Endothelial cell of umbilical vein (primary cell): ENCODE results near the gene ASPSCR1. TPM values are rescaled to one million over a fixed set of nuclear protein-coding genes. Genes with fewer than 3 reads are reported as not detected.

Experiments
- BruUV-seq: library from RNA; stranded (reverse); fragments of 400-500 nt; replicated peaks from 2 replicates; lab custom pipeline; 2021; lab: Mats Ljungman, UMichigan
- CTCF ChIA-PET: fragments of 300-600, 350-600 bp; sonication (Branson Sonifier 250); formaldehyde crosslinking; loops from one replicate; lab custom pipeline; 2021; ENCODE audit warnings: antibody characterized with exemption, inconsistent platforms; lab: Charles Lee
- POLR2A ChIA-PET: fragments of 300-600, 350-600 bp; sonication (Branson Sonifier 250); formaldehyde crosslinking; loops from one replicate; lab custom pipeline; 2021; ENCODE audit warnings: antibody characterized with exemption, inconsistent platforms; lab: Charles Lee
- DNase-seq: peaks from one replicate; pipeline ENCODE4 v3.0.0-alpha.2; 2011; ENCODE audit warnings: low read depth, low spot score
- FAIRE-seq: peaks from 2 replicates; lab custom pipeline; 2011; peaks lifted over from hg19 to GRCh38; lab: Jason Lieb, UNC
- H2AFZ ChIP-seq: 2 replicates; pipeline ENCODE4 v1.6.0; 2012; ENCODE audit warnings: low read depth, low read length, control low read depth, inconsistent platforms
- H3K27ac ChIP-seq: 2 replicates; pipeline ENCODE4 v1.5.1; 2011; ENCODE audit warnings: low read depth, mild to moderate bottlenecking, control low read depth, low read length, moderate library complexity; ENCODE audit not compliant: insufficient read depth
- H3K27me3 ChIP-seq, 2 experiments: 2 replicates each; pipeline versions ENCODE4 v1.6.0 to v1.6.1; 2011; ENCODE audit warnings: low read length in 2 of 2, mixed read lengths in 1 of 2; ENCODE audit not compliant: control insufficient read depth in 2 of 2, insufficient read depth in 2 of 2
- H3K36me3 ChIP-seq, 2 experiments: 2 replicates in 1 of 2; 3 replicates in 1 of 2; pipeline ENCODE4 v1.5.1; 2011; ENCODE audit warnings: low read length in 2 of 2, mild to moderate bottlenecking in 1 of 2, moderate library complexity in 1 of 2; ENCODE audit not compliant: control insufficient read depth in 2 of 2, insufficient read depth in 2 of 2; ENCODE audit errors: extremely low read depth in 1 of 2
- H3K4me1 ChIP-seq: 3 replicates; pipeline ENCODE4 v1.5.1; 2011; ENCODE audit warnings: mild to moderate bottlenecking, low read length; ENCODE audit not compliant: control insufficient read depth, insufficient read depth; ENCODE audit errors: extremely low read depth
- H3K4me2 ChIP-seq: 2 replicates; pipeline ENCODE4 v1.6.1; 2011; ENCODE audit warnings: low read length, control low read depth, mixed read lengths; ENCODE audit not compliant: insufficient read depth
- H3K4me3 ChIP-seq, 3 experiments: fragments of 200-600 bp in 1 of 3; sonication (generic), shearing (Covaris generic) in 1 of 3; replicated peaks in 1 of 3; 2 replicates each; pipeline ENCODE4 v1.5.1; 2011 to 2016; ENCODE audit warnings: control low read depth in 3 of 3, low read length in 3 of 3, mild to moderate bottlenecking in 2 of 3, inconsistent platforms in 1 of 3, low read depth in 1 of 3, moderate library complexity in 1 of 3; ENCODE audit not compliant: insufficient read depth in 1 of 3
- H3K79me2 ChIP-seq: 2 replicates; pipeline ENCODE4 v1.6.0; 2012; ENCODE audit warnings: low read length, inconsistent platforms; ENCODE audit not compliant: control insufficient read depth, insufficient read depth
- H3K9ac ChIP-seq: replicated peaks from 2 replicates; pipeline ENCODE3; 2011; ENCODE audit warnings: low read length, control low read depth; ENCODE audit not compliant: insufficient read depth; ENCODE audit errors: extremely low read depth
- H3K9me1 ChIP-seq: replicated peaks from 3 replicates; pipeline ENCODE4 v1.6.0; 2011; ENCODE audit warnings: mild to moderate bottlenecking, low read length; ENCODE audit not compliant: control insufficient read depth, insufficient read depth; ENCODE audit errors: extremely low read depth
- H3K9me3 ChIP-seq: replicated peaks from 2 replicates; pipeline ENCODE4 v1.5.1; 2012; ENCODE audit warnings: low read length, inconsistent platforms; ENCODE audit not compliant: control insufficient read depth, insufficient read depth
- H4K20me1 ChIP-seq: replicated peaks from 2 replicates; pipeline ENCODE3; 2011; ENCODE audit warnings: mild to moderate bottlenecking, low read length; ENCODE audit not compliant: control insufficient read depth, insufficient read depth; ENCODE audit errors: extremely low read depth
- GATA2 ChIP-seq: IDR thresholded peaks from 2 replicates; pipeline ENCODE4 v1.7.0; 2011; ENCODE audit warnings: low read depth, mild to moderate bottlenecking, moderate library complexity, mixed read lengths, low read length; ENCODE audit not compliant: insufficient read length, insufficient read depth
- JUN ChIP-seq: IDR thresholded peaks from 2 replicates; pipeline ENCODE4 v1.6.1; 2011; ENCODE audit warnings: borderline replicate concordance, low read depth; ENCODE audit not compliant: insufficient read length, insufficient read depth
- MAX ChIP-seq: IDR thresholded peaks from 2 replicates; pipeline ENCODE4 v1.6.1; 2011; ENCODE audit not compliant: insufficient read depth, insufficient read length
- MYC ChIP-seq: IDR thresholded peaks from one replicate; pipeline ENCODE4 v1.6.1; 2011; ENCODE audit warnings: mild to moderate bottlenecking, low read depth, low read length
- POLR2A ChIP-seq: IDR thresholded peaks from 2 replicates; pipeline ENCODE4 v1.6.1; 2012; ENCODE audit warnings: low read depth, mild to moderate bottlenecking, control low read depth, low read length
- POLR2AphosphoS5 ChIP-seq: IDR thresholded peaks from 2 replicates; pipeline ENCODE4 v1.6.1; 2012; ENCODE audit warnings: low read depth, mild to moderate bottlenecking, control low read depth, low read length, moderate library complexity; ENCODE audit not compliant: insufficient read depth
- dilution Hi-C: fragments of 300-500 bp; cut with MboI; formaldehyde crosslinking; loops from one replicate; pipeline ENCODE4 v1.15.0; 2019; ENCODE audit warnings: low sequenced_read_pairs; ENCODE audit not compliant: extremely low pct_ligation_motif_present
- intact Hi-C: fragments of 100-400 bp; cut with micrococcal nuclease; formaldehyde crosslinking; loops from one replicate; pipeline ENCODE4 v1.10.0; 2022
- polyA plus RNA-seq, 4 experiments: library from polyadenylated mRNA; depleted of rRNA in 3 of 4; stranded (reverse) in 3 of 4; unstranded in 1 of 4; fragments of >200 nt; gene quantifications; 2 replicates each; pipeline versions ENCODE4 v1.2.1 to v1.2.3, GENCODE V29; 2011 to 2012; ENCODE audit warnings: missing spikeins in 1 of 4
- total RNA-seq: library from RNA; stranded (reverse); gene quantifications from 2 replicates; pipeline ENCODE4 v1.2.3, GENCODE V29; 2021
- TF ChIP-seq, protein P1 (sequence below), 2 donors: IDR thresholded peaks; 1 replicate in 1 of 2; 2 replicates in 1 of 2; pipeline ENCODE4 v1.5.1; 2011; ENCODE audit warnings: low read length in 2 of 2, mild to moderate bottlenecking in 2 of 2, moderate library complexity in 2 of 2, control low read depth in 1 of 2, inconsistent platforms in 1 of 2, low read depth in 1 of 2; ENCODE audit not compliant: insufficient read depth in 1 of 2; ENCODE audit errors: extremely low read depth in 1 of 2

ASPSCR1 gene
- total and polyA plus RNA-seq, 2 donors (not counting 3 experiments of a cell fraction or from before 2014, with no cell fraction given), result 24.8 to 36.5 TPM

DNA sequence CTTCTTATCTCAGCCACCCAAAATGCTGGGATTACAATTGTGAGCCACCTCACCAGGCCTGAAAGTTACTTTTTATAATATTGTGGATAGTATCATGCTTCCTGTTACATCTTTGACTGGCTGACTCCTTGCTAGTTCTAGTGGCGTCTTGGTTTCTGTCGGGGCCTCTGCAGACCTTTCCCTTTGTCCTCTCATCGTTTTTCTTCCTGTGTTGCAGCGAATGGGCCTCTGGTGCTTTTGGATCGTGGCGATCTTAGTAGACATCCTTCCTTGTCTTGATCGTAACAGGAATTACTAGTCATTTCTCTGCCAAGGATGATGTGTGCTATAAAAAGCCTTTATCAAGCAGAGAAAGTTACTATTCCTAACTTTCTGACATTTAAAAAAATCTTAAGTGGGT is 20.8 kb downstream of the ASPSCR1 start:
- POLR2A ChIA-PET, result no interaction called here
- Histone ChIP-seq H3K9me1 (no peaks in the 10 kb centered on the region), H3K4me3 (no peak overlapping the region), H3K79me2 (no peaks in the 10 kb centered on the region), H2AFZ (no peak overlapping the region), H3K27me3 (no peaks in the 10 kb centered on the region), H3K9me3 (no peaks in the 10 kb centered on the region), H3K36me3 (no peaks in the 10 kb centered on the region), H3K4me2 (no peak overlapping the region), H3K27ac (no peak overlapping the region), H3K9ac (no peak overlapping the region), H3K4me1 (peaks cover 4% of the 10 kb centered on the region), H4K20me1 (no peaks in the 10 kb centered on the region)
- peak; percentile 61 for FAIRE-seq
- CTCF ChIA-PET, result interaction anchor here (0.8 kb wide), 1 partner anchor 23 kb away, joined by 3 read pairs; no protein-coding TSS in a partner anchor
- TF ChIP-seq POLR2AphosphoS5 (no peak), MYC (no peak)
- intact Hi-C loops, result no loop called here
- DNase-seq, result no peak
- dilution Hi-C loops, result no loop called here
- BruUV-seq, result no TSS peak

GRCh38 chr17:81998691-81999438 is 21.4 kb downstream of the ASPSCR1 start:
- dilution Hi-C loops (no loop called here), intact Hi-C loops (no loop called here)
- H3K79me2 ChIP-seq, result no peaks in the 10 kb centered on the region
- no peak overlapping the region for H3K9ac ChIP-seq
- H2AFZ ChIP-seq, result no peak overlapping the region
- H3K36me3 ChIP-seq, result no peaks in the 10 kb centered on the region
- H3K9me1 ChIP-seq, result no peaks in the 10 kb centered on the region
- no TSS peak for BruUV-seq
- FAIRE-seq (no peak), DNase-seq (no peak)
- ChIA-PET CTCF (interaction anchor here (0.8 kb wide), 1 partner anchor 22 kb away, joined by 3 read pairs; no protein-coding TSS in a partner anchor), POLR2A (no interaction called here)
- H3K4me2 ChIP-seq, result no peak overlapping the region
- H3K9me3 ChIP-seq, result no peaks in the 10 kb centered on the region
- H3K4me1 ChIP-seq, result peaks cover 9% of the 10 kb centered on the region
- TF ChIP-seq JUN (no peak), POLR2A (no peak), MYC (no peak), MAX (no peak), GATA2 (no peak)
- TF ChIP-seq, protein P1, sequence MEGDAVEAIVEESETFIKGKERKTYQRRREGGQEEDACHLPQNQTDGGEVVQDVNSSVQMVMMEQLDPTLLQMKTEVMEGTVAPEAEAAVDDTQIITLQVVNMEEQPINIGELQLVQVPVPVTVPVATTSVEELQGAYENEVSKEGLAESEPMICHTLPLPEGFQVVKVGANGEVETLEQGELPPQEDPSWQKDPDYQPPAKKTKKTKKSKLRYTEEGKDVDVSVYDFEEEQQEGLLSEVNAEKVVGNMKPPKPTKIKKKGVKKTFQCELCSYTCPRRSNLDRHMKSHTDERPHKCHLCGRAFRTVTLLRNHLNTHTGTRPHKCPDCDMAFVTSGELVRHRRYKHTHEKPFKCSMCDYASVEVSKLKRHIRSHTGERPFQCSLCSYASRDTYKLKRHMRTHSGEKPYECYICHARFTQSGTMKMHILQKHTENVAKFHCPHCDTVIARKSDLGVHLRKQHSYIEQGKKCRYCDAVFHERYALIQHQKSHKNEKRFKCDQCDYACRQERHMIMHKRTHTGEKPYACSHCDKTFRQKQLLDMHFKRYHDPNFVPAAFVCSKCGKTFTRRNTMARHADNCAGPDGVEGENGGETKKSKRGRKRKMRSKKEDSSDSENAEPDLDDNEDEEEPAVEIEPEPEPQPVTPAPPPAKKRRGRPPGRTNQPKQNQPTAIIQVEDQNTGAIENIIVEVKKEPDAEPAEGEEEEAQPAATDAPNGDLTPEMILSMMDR (IDR thresholded peaks at IDR 0.05; ENCODE audit: extremely low read depth in 1 of 2, insufficient read depth in 1 of 2, low read depth in 1 of 2, low read length in 2 of 2), result no peak
- no peak overlapping the region for H3K27ac ChIP-seq
- H4K20me1 ChIP-seq, result no peaks in the 10 kb centered on the region
- H3K27me3 ChIP-seq, result no peaks in the 10 kb centered on the region
- H3K4me3 ChIP-seq, result no peak overlapping the region
